Thyroid gland (tissue), 4 donors: Measurements from ENCODE around the gene NPC1. TPM values are rescaled to one million over a fixed set of nuclear protein-coding genes. Genes with fewer than 3 reads are reported as not detected.

Experiments used
- DNase-seq, 2 donors: peaks; one replicate each; pipeline ENCODE4 v3.0.0-alpha.2; 2019
- H3K27ac ChIP-seq, 3 donors: fragments of 200-600 bp; sonication (generic); 1 replicate in 2 of 3; 2 replicates in 1 of 3; pipeline ENCODE4 v1.5.1; 2016 to 2019; ENCODE audit warnings: mild to moderate bottlenecking in 1 of 3, moderate library complexity in 1 of 3
- H3K27me3 ChIP-seq: fragments of 200-600 bp; sonication (generic); one replicate; pipeline ENCODE4 v1.5.1; 2019
- H3K36me3 ChIP-seq, 2 donors: fragments of 200-600 bp; sonication (generic); one replicate each; pipeline ENCODE4 v1.5.1; 2016 to 2019
- H3K4me1 ChIP-seq, 2 donors: fragments of 200-600 bp; sonication (generic); one replicate each; pipeline ENCODE4 v1.5.1; 2017 to 2019
- H3K4me3 ChIP-seq, 3 donors: fragments of 200-600 bp; sonication (generic); replicated peaks in 1 of 3; 1 replicate in 2 of 3; 2 replicates in 1 of 3; pipeline ENCODE4 v1.5.1; 2016; ENCODE audit warnings: mild to moderate bottlenecking in 1 of 3
- H3K9me3 ChIP-seq: fragments of 200-600 bp; sonication (generic); one replicate; pipeline ENCODE4 v1.5.1; 2017
- CTCF ChIP-seq, 6 experiments: fragments of 200-600 bp in 3 of 6; fragments of 450-650 bp in 3 of 6; sonication (generic) in 3 of 6; IDR thresholded peaks; one replicate each; pipeline ENCODE4 v1.5.1; 2016 to 2019; ENCODE audit warnings: antibody characterized with exemption in 6 of 6, mild to moderate bottlenecking in 2 of 6, inconsistent platforms in 1 of 6, moderate library complexity in 1 of 6
- POLR2A ChIP-seq, 2 donors: fragments of 450-650 bp; IDR thresholded peaks; one replicate each; pipeline ENCODE4 v1.6.1; 2017; ENCODE audit warnings: antibody characterized with exemption in 2 of 2, mild to moderate bottlenecking in 2 of 2, moderate library complexity in 1 of 2
- WGBS, 2 donors: methylation state at CpG; one replicate each; pipeline ENCODE4 v1.1.5; 2017; 5-methylcytosine and 5-hydroxymethylcytosine counted together
- intact Hi-C: fragments of 100-400 bp; cut with DNase I; formaldehyde crosslinking; loops from one replicate; pipeline ENCODE4 v1.15.1; 2023
- total RNA-seq, 4 donors: library from RNA; depleted of rRNA; stranded (reverse); fragments of >200 nt; gene quantifications; one replicate each; pipeline ENCODE4 v1.2.3, GENCODE V29; 2016

Gene NPC1
- total RNA-seq, 4 donors from 2014 or later = 32.8 to 68.6 (median 42.0) TPM

- TF ChIP-seq POLR2A (IDR thresholded peaks at IDR 0.05) = no peak
- no peak for TF ChIP-seq CTCF (IDR thresholded peaks at IDR 0.05)
- intact Hi-C loops = no loop called here
- DNase-seq = no peak
Measured at GRCh38 chr18:23596183-23596582, 9.9 kb upstream of the NPC1 start.

GRCh38 chr18:23595591-23595990, 9.3 kb upstream of the NPC1 start:
- Histone ChIP-seq H3K4me3 (no peak overlapping the region), H3K4me1 (no peaks in the 10 kb centered on the region), H3K36me3 (no peaks in the 10 kb centered on the region), H3K27me3 (no peaks in the 10 kb centered on the region), H3K9me3 (no peaks in the 10 kb centered on the region), H3K27ac (no peak overlapping the region)
- 96 to 97% methylated on average over 7 of the region's 7 CpGs for WGBS, 2 donors
- DNase-seq = no peak
- TF ChIP-seq POLR2A (IDR thresholded peaks at IDR 0.05) (no peak), CTCF (IDR thresholded peaks at IDR 0.05) (no peak)
- intact Hi-C loops = no loop called here

More at GRCh38 chr18:23596183-23596582, 9.9 kb upstream of the NPC1 start:
- H3K27ac ChIP-seq = no peak overlapping the region
- 84 to 85% methylated on average over 7 of the region's 7 CpGs for WGBS, 2 donors
- H3K36me3 ChIP-seq = no peaks in the 10 kb centered on the region
- no peaks in the 10 kb centered on the region for H3K4me1 ChIP-seq
- no peaks in the 10 kb centered on the region for H3K9me3 ChIP-seq
- no peak overlapping the region for H3K4me3 ChIP-seq
- H3K27me3 ChIP-seq = no peaks in the 10 kb centered on the region

- intact Hi-C loops = no loop called here
- Histone ChIP-seq H3K36me3 (no peaks in the 10 kb centered on the region), H3K4me1 (no peaks in the 10 kb centered on the region), H3K4me3 (no peak overlapping the region), H3K27me3 (no peaks in the 10 kb centered on the region), H3K27ac (no peak overlapping the region), H3K9me3 (no peaks in the 10 kb centered on the region)
- DNase-seq = no peak
- WGBS, 2 donors = 95 to 96% methylated on average over 2 of the region's 2 CpGs
- TF ChIP-seq POLR2A (IDR thresholded peaks at IDR 0.05) (no peak), CTCF (IDR thresholded peaks at IDR 0.05) (no peak)
Measured at GRCh38 chr18:23593720-23594119, 7.4 kb upstream of the NPC1 start.

- TF ChIP-seq POLR2A (IDR thresholded peaks at IDR 0.05) = no peak
- no peak for TF ChIP-seq CTCF (IDR thresholded peaks at IDR 0.05)
- WGBS, 2 donors = 66 to 84% methylated on average over 2 of the region's 2 CpGs
Measured at GRCh38 chr18:23592911-23593310, 6.6 kb upstream of the NPC1 start.

GRCh38 chr18:23591011-23591410, 4.7 kb upstream of the NPC1 start:
- TF ChIP-seq CTCF (IDR thresholded peaks at IDR 0.05) (no peak), POLR2A (IDR thresholded peaks at IDR 0.05) (no peak)
- H3K27me3 ChIP-seq = no peaks in the 10 kb centered on the region
- intact Hi-C loops = no loop called here
- 43 to 81% methylated on average over 1 of the region's 1 CpG for WGBS, 2 donors
- no peak overlapping the region for H3K27ac ChIP-seq
- DNase-seq = no peak
- no peaks in the 10 kb centered on the region for H3K9me3 ChIP-seq
- no peaks in the 10 kb centered on the region for H3K36me3 ChIP-seq
- H3K4me3 ChIP-seq = no peak overlapping the region
- peaks cover 0 to 4% of the 10 kb centered on the region in 2 donors for H3K4me1 ChIP-seq

More at GRCh38 chr18:23592911-23593310, 6.6 kb upstream of the NPC1 start:
- no peaks in the 10 kb centered on the region for H3K4me1 ChIP-seq
- no peaks in the 10 kb centered on the region for H3K36me3 ChIP-seq
- intact Hi-C loops = no loop called here
- no peak overlapping the region for H3K27ac ChIP-seq
- H3K4me3 ChIP-seq = no peak overlapping the region
- no peaks in the 10 kb centered on the region for H3K27me3 ChIP-seq
- no peak for DNase-seq
- no peaks in the 10 kb centered on the region for H3K9me3 ChIP-seq
